NT2/D1 (cell line): Measurements from ENCODE around the gene SLC25A21.
"Not testable (repeated sequence)": the region's sequence is repeated elsewhere in the genome, so short reads cannot be mapped to it uniquely, and the experiment has no call there.

ENCODE experiments used
- DNase-seq: peaks from one replicate; pipeline ENCODE4 v3.0.0-alpha.2; 2011; ENCODE audit warnings: low read depth, low spot score
- H3K27me3 ChIP-seq: 2 replicates; pipeline ENCODE4 v1.6.0; 2011; ENCODE audit warnings: mild to moderate bottlenecking; ENCODE audit not compliant: insufficient read length, insufficient read depth
- H3K36me3 ChIP-seq: 2 replicates; pipeline ENCODE4 v1.6.1; 2011; ENCODE audit warnings: mild to moderate bottlenecking, low read length, mixed read lengths; ENCODE audit not compliant: insufficient read depth, insufficient read length
- H3K4me1 ChIP-seq: 2 replicates; pipeline ENCODE4 v1.5.1; 2011; ENCODE audit not compliant: insufficient read depth, insufficient read length
- H3K4me3 ChIP-seq: 2 replicates; pipeline ENCODE4 v1.5.1; 2011; ENCODE audit warnings: low read depth; ENCODE audit not compliant: insufficient read length
- H3K9ac ChIP-seq: 2 replicates; pipeline ENCODE4 v1.6.0; 2011; ENCODE audit warnings: low read depth; ENCODE audit not compliant: insufficient read length
- H3K9me3 ChIP-seq: 2 replicates; pipeline ENCODE4 v1.5.1; 2011; ENCODE audit warnings: mild to moderate bottlenecking, low read length; ENCODE audit not compliant: insufficient read depth
- SUZ12 ChIP-seq: IDR thresholded peaks from 2 replicates; pipeline ENCODE4 v1.6.1; 2011; ENCODE audit not compliant: insufficient read length, insufficient read depth; ENCODE audit errors: extremely low read depth
- YY1 ChIP-seq: IDR thresholded peaks from 2 replicates; pipeline ENCODE4 v1.6.1; 2011; ENCODE audit not compliant: insufficient read length, insufficient read depth
- ZNF274 ChIP-seq: IDR thresholded peaks from 2 replicates; pipeline ENCODE4 v1.6.1; 2011; ENCODE audit warnings: mild to moderate bottlenecking, low read depth, low read length

SLC25A21 gene

GRCh38 chr14:36816481-36816880 lies 355.9 kb downstream of the SLC25A21 start:
- DNase-seq, result no peak
- TF ChIP-seq YY1 (no peak), SUZ12 (no peak), ZNF274 (no peak)
- H3K27me3 ChIP-seq, result no peaks in the 10 kb centered on the region
- no peaks in the 10 kb centered on the region for H3K9me3 ChIP-seq
- H3K4me1 ChIP-seq, result no peaks in the 10 kb centered on the region
- no peaks in the 10 kb centered on the region for H3K36me3 ChIP-seq
- H3K9ac ChIP-seq, result no peak overlapping the region
- no peak overlapping the region for H3K4me3 ChIP-seq

- not testable (repeated sequence) for H3K9ac ChIP-seq, H3K27me3 ChIP-seq, DNase-seq, H3K4me3 ChIP-seq, H3K36me3 ChIP-seq, H3K4me1 ChIP-seq, H3K9me3 ChIP-seq
Observed at GRCh38 chr14:36814783-36815182, 357.6 kb downstream of the SLC25A21 start.

- Histone ChIP-seq H3K4me1 (no peaks in the 10 kb centered on the region), H3K27me3 (no peaks in the 10 kb centered on the region), H3K36me3 (no peaks in the 10 kb centered on the region), H3K9ac (no peak overlapping the region), H3K9me3 (no peaks in the 10 kb centered on the region), H3K4me3 (no peak overlapping the region)
- no peak for DNase-seq
- no peak for TF ChIP-seq YY1
- TF ChIP-seq SUZ12, result no peak
- no peak for TF ChIP-seq ZNF274
Observed at GRCh38 chr14:36810209-36810608, 362.2 kb downstream of the SLC25A21 start.

GRCh38 chr14:36807727-36808126 lies 364.7 kb downstream of the SLC25A21 start:
- no peak for DNase-seq

GRCh38 chr14:36805131-36805559 lies 367.3 kb downstream of the SLC25A21 start:
- Histone ChIP-seq H3K4me1 (no peaks in the 10 kb centered on the region), H3K9me3 (no peaks in the 10 kb centered on the region), H3K36me3 (no peaks in the 10 kb centered on the region), H3K27me3 (no peaks in the 10 kb centered on the region), H3K4me3 (no peak overlapping the region), H3K9ac (no peak overlapping the region)
- DNase-seq, result peak; percentile 5
- TF ChIP-seq YY1, result no peak
- no peak for TF ChIP-seq SUZ12
- TF ChIP-seq ZNF274, result no peak

More at GRCh38 chr14:36807727-36808126, 364.7 kb downstream of the SLC25A21 start:
- H3K27me3 ChIP-seq, result no peaks in the 10 kb centered on the region
- no peak overlapping the region for H3K9ac ChIP-seq
- H3K4me1 ChIP-seq, result no peaks in the 10 kb centered on the region
- TF ChIP-seq YY1 (no peak), ZNF274 (no peak), SUZ12 (no peak)
- no peaks in the 10 kb centered on the region for H3K36me3 ChIP-seq
- no peak overlapping the region for H3K4me3 ChIP-seq
- no peaks in the 10 kb centered on the region for H3K9me3 ChIP-seq

GRCh38 chr14:36797634-36798033 lies 374.8 kb downstream of the SLC25A21 start:
- Histone ChIP-seq H3K36me3 (no peaks in the 10 kb centered on the region), H3K4me3 (no peak overlapping the region), H3K4me1 (no peaks in the 10 kb centered on the region), H3K9ac (no peak overlapping the region), H3K9me3 (no peaks in the 10 kb centered on the region), H3K27me3 (no peaks in the 10 kb centered on the region)
- TF ChIP-seq ZNF274 (no peak), SUZ12 (no peak), YY1 (no peak)
- DNase-seq, result no peak

GRCh38 chr14:36791402-36791801 lies 381.0 kb downstream of the SLC25A21 start:
- no peak overlapping the region for H3K4me3 ChIP-seq
- H3K9me3 ChIP-seq, result no peaks in the 10 kb centered on the region
- TF ChIP-seq SUZ12, result no peak
- H3K36me3 ChIP-seq, result no peaks in the 10 kb centered on the region
- DNase-seq, result no peak
- H3K27me3 ChIP-seq, result no peaks in the 10 kb centered on the region
- H3K4me1 ChIP-seq, result no peaks in the 10 kb centered on the region
- no peak overlapping the region for H3K9ac ChIP-seq

GRCh38 chr14:36785511-36785910 lies 386.9 kb downstream of the SLC25A21 start:
- H3K9ac ChIP-seq, result no peak overlapping the region
- no peak overlapping the region for H3K4me3 ChIP-seq
- DNase-seq, result no peak
- no peaks in the 10 kb centered on the region for H3K4me1 ChIP-seq
- no peaks in the 10 kb centered on the region for H3K36me3 ChIP-seq
- no peaks in the 10 kb centered on the region for H3K27me3 ChIP-seq
- H3K9me3 ChIP-seq, result peaks cover 5% of the 10 kb centered on the region; the same call in 1 of the 2 replicates
- TF ChIP-seq SUZ12 (no peak), ZNF274 (no peak), YY1 (no peak)
